Upper lobe of right lung (tissue), 1 donor: ENCODE data around the gene PNMA6F. TPM values are rescaled to one million over a fixed set of nuclear protein-coding genes. Genes with fewer than 3 reads are reported as not detected.
"Not testable (repeated sequence)": the region's sequence is repeated elsewhere in the genome, so short reads cannot be mapped to it uniquely, and the experiment has no call there.

Experiments
- ATAC-seq: fragments of 200-7000 bp; cut with Tn5 transposase; one replicate; pipeline ENCODE4 v1.9.1; 2020; ENCODE audit warnings: mild to moderate bottlenecking, moderate library complexity
- DNase-seq: peaks from one replicate; pipeline ENCODE4 v3.0.0-alpha.2; 2020
- H3K27ac ChIP-seq: fragments of 200-600 bp; one replicate; pipeline ENCODE4 v1.8.0; 2022
- H3K27me3 ChIP-seq: fragments of 200-600 bp; one replicate; pipeline ENCODE4 v1.8.0; 2022; ENCODE audit warnings: mild to moderate bottlenecking
- H3K36me3 ChIP-seq: fragments of 200-600 bp; one replicate; pipeline ENCODE4 v1.8.0; 2022
- H3K4me1 ChIP-seq: fragments of 200-600 bp; one replicate; pipeline ENCODE4 v1.8.0; 2022
- H3K4me3 ChIP-seq: fragments of 200-600 bp; one replicate; pipeline ENCODE4 v1.8.0; 2022; ENCODE audit warnings: mild to moderate bottlenecking
- H3K9me3 ChIP-seq: fragments of 200-600 bp; one replicate; pipeline ENCODE4 v1.8.0; 2022
- intact Hi-C: fragments of 100-400 bp; cut with DNase I; formaldehyde crosslinking; loops from one replicate; pipeline ENCODE4 v1.11.0; 2022
- total RNA-seq: library from RNA; stranded (reverse); fragmentation: NEBNext Ultra II Directional; extraction: Animal tissue kit (Norgen Biotek cat#: 25700); gene quantifications from one replicate; pipeline ENCODE4 v1.2.1, GENCODE V29; 2021
- TF ChIP-seq, protein P1 (sequence below): fragments of 200-600 bp; IDR thresholded peaks from one replicate; pipeline ENCODE4 v1.8.0; 2022; ENCODE audit warnings: antibody characterized with exemption
- donor health status: DM: no; HTN: yes; CAD: no; lungs with severe emphysema.

Gene PNMA6F
- total RNA-seq, 1 donor from 2014 or later, result not detected

- H3K27ac ChIP-seq, result no peak overlapping the region
- ATAC-seq, result no peak
- intact Hi-C loops, result no loop called here
Observed at GRCh38 chrX:153334654-153335295, 13.2 kb upstream of the PNMA6F start.

DNA sequence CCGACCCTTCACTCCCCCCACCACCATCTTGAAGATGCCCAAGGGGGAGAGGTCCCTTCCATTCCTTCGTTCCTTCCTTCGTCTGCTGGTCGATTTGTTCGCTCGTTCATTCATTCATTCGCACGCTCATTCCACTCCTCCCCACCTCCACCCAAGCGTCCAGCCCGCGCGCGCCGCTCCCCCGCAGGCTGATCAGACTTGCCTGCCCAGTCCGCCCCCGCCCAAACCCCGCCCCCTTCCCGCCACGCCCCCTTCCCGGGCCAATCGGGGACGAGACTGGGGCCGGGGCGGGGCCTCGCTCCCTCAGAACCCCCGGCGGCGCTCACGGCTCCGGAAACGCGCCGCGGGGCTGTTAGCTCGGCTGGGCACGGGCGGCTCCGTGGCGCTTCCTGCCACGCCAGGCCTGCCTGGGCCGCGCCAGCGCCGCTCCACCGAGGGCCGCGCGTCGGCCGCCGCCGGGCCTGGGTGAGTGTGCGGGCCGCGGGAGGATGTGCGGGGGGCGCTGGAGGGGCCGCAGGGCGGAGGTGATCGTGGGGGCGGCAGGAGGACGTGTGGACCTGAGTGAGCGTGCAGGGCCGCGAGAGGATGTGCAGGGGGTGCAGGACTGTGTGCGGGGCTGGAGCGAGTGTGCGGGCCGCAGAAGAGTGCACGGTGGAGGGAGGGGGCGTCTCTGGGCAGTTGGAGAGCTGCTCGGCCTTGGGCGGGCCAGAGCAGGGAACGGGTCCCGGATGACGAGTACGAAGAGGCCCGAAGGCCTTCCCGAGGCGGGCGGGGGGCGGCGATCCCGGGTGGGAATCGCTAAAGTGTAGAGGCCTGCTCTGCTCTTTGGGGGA is 12.5 kb upstream of the PNMA6F start, which contains the start of gene ZNF275:
ZNF275 (plus strand) TSS at position 333 of the 833 bp plus-strand sequence. CDS start 2,527 bp downstream, outside the sequence.
- Histone ChIP-seq H3K27ac (peak within 1 kb of the TSS; percentile 51), H3K4me3 (peak within 1 kb of the TSS; percentile 59), H3K27me3 (no peaks in the 10 kb centered on the region), H3K4me1 (no peaks in the 10 kb centered on the region), H3K36me3 (no peaks in the 10 kb centered on the region), H3K9me3 (no peaks in the 10 kb centered on the region)
- intact Hi-C loops, result no loop called here
- ATAC-seq (peak; percentile 100), DNase-seq (peak; percentile 89)
- TF ChIP-seq, protein P1, sequence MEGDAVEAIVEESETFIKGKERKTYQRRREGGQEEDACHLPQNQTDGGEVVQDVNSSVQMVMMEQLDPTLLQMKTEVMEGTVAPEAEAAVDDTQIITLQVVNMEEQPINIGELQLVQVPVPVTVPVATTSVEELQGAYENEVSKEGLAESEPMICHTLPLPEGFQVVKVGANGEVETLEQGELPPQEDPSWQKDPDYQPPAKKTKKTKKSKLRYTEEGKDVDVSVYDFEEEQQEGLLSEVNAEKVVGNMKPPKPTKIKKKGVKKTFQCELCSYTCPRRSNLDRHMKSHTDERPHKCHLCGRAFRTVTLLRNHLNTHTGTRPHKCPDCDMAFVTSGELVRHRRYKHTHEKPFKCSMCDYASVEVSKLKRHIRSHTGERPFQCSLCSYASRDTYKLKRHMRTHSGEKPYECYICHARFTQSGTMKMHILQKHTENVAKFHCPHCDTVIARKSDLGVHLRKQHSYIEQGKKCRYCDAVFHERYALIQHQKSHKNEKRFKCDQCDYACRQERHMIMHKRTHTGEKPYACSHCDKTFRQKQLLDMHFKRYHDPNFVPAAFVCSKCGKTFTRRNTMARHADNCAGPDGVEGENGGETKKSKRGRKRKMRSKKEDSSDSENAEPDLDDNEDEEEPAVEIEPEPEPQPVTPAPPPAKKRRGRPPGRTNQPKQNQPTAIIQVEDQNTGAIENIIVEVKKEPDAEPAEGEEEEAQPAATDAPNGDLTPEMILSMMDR, result no peak

More at GRCh38 chrX:153334654-153335295, 13.2 kb upstream of the PNMA6F start:
- Histone ChIP-seq H3K4me1 (no peaks in the 10 kb centered on the region), H3K36me3 (no peaks in the 10 kb centered on the region), H3K9me3 (no peaks in the 10 kb centered on the region), H3K27me3 (no peaks in the 10 kb centered on the region), H3K4me3 (peak overlapping the region; percentile 59)
- no peak for DNase-seq
- TF ChIP-seq, protein P1, result no peak

GRCh38 chrX:153333266-153333665 is 11.7 kb upstream of the PNMA6F start:
- no peaks in the 10 kb centered on the region for H3K4me1 ChIP-seq
- ATAC-seq (no peak), DNase-seq (no peak)
- H3K4me3 ChIP-seq, result peak overlapping the region; percentile 59
- intact Hi-C loops, result no loop called here
- TF ChIP-seq, protein P1, result no peak
- no peaks in the 10 kb centered on the region for H3K27me3 ChIP-seq
- no peaks in the 10 kb centered on the region for H3K36me3 ChIP-seq
- no peaks in the 10 kb centered on the region for H3K9me3 ChIP-seq
- no peak overlapping the region for H3K27ac ChIP-seq

DNA sequence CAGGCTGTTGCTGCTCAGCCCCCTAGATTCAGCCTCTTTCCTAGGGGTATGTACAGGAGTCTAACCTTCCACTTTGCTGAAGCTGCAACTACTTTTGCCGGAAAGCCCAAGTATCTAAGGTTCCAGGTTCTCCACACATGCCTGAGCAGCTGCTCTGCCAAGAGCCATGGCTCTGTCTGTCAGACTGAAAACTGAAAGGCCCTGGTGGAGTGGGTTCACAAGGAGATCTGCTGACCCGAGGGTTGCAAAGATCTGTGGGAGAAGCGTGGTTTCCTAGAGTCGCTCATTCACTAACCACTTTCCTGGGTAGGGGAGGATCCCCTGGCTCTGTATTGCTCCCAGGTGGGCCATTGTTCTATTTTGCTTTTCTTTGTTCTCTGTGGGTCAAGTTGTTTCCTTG is 6.0 kb upstream of the PNMA6F start:
- Histone ChIP-seq H3K4me1 (no peaks in the 10 kb centered on the region), H3K4me3 (no peak overlapping the region), H3K27me3 (no peaks in the 10 kb centered on the region), H3K9me3 (no peaks in the 10 kb centered on the region), H3K36me3 (no peaks in the 10 kb centered on the region), H3K27ac (no peak overlapping the region)
- no peak for ATAC-seq
- no peak for DNase-seq
- intact Hi-C loops, result no loop called here
- TF ChIP-seq, protein P1, result no peak

DNA sequence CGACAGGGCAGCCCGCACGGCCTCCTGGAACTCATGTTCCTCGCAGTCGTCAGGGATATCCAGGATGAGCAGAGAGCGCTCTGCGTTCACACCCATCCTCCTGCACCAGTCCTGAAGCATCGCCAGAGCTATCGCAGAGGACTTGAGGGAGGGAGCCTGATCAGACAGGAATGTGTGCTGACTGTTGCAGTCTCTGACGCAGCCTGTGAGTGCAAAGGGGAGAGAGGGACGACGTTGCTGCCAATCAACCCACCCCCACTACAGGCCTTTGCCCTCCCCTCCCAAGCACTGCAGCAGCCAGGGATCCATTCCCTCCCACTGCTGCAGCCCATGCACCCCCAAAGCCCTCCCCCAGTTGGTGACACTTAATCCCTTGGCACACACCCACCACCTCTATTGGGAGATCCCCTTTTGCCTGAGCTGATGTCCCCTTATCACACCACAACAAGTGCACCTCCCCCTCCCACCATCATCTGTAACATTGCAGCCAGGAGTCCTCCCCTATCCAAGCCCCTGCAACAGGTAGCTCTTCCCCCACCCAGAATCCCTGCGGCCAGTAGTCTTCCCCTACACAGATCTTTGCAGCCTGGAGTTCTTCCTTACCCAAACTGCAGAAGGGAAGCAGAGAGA is 897 bp downstream of the PNMA6F start:
- DNase-seq, result no peak
- Histone ChIP-seq H3K27ac (no peak overlapping the region), H3K9me3 (no peaks in the 10 kb centered on the region), H3K36me3 (no peaks in the 10 kb centered on the region), H3K4me1 (no peaks in the 10 kb centered on the region), H3K4me3 (no peak overlapping the region), H3K27me3 (no peaks in the 10 kb centered on the region)
- no peak for ATAC-seq
- TF ChIP-seq, protein P1, result no peak
- intact Hi-C loops, result no loop called here

GRCh38 chrX:153320047-153320443 is 1.5 kb downstream of the PNMA6F start:
- H3K9me3 ChIP-seq, H3K36me3 ChIP-seq, DNase-seq, intact Hi-C loops, H3K4me1 ChIP-seq, H3K27me3 ChIP-seq, H3K27ac ChIP-seq, H3K4me3 ChIP-seq, ATAC-seq: not testable (repeated sequence)
